Measurements from ENCODE around the gene ZNF768.

The ZNF768 gene

GRCh38 chr16:30561089-30561816 is 34.9 kb upstream of the ZNF768 start:
- Histone ChIP-seq H3K4me3 (ENCODE audit: low read depth in 1 of 2, low read length in 2 of 2) (no peak overlapping the region), H3K27ac (ENCODE audit: low read length) (no peak overlapping the region), H2AFZ (ENCODE audit: low read depth, low read length) (no peak overlapping the region)

GRCh38 chr16:30559690-30560089 is 33.3 kb upstream of the ZNF768 start:
- H3K9me3 ChIP-seq (ENCODE audit: insufficient read depth, low read length, severe bottlenecking): no peaks in the 10 kb centered on the region
- H3K9ac ChIP-seq (ENCODE audit: low read depth, low read length): no peak overlapping the region
- TF ChIP-seq CTCF (IDR thresholded peaks at IDR 0.05; ENCODE audit: borderline replicate concordance, extremely low read depth, low read length, poor library complexity, severe bottlenecking) (no peak), EZH2 (IDR thresholded peaks at IDR 0.05; ENCODE audit: borderline replicate concordance, low read depth, low read length, severe bottlenecking) (no peak)
- no peak overlapping the region for H3K27ac ChIP-seq (ENCODE audit: low read length)
- peaks cover 19% of the 10 kb centered on the region for H3K36me3 ChIP-seq (ENCODE audit: insufficient read depth, low read length)
- no peaks in the 10 kb centered on the region for H3K27me3 ChIP-seq (ENCODE audit: insufficient read depth, low read length, poor library complexity)
- no peak overlapping the region for H2AFZ ChIP-seq (ENCODE audit: low read depth, low read length)
- H3K79me2 ChIP-seq (ENCODE audit: insufficient read depth, low read length): peaks cover 35% of the 10 kb centered on the region
- ATAC-seq (ENCODE audit: insufficient read depth, low read depth) (no peak), DNase-seq (no peak)
- H3K4me2 ChIP-seq (ENCODE audit: insufficient read depth, low read length): no peak overlapping the region
- no peaks in the 10 kb centered on the region; the same call in 1 of the 2 replicates for H4K20me1 ChIP-seq (ENCODE audit: insufficient read depth, low read length)
- no peak overlapping the region for H3K4me3 ChIP-seq (ENCODE audit: low read depth in 1 of 2, low read length in 2 of 2)
- H3K4me1 ChIP-seq (ENCODE audit: insufficient read depth, low read length): peaks cover 35% of the 10 kb centered on the region

More at GRCh38 chr16:30561089-30561816, 34.9 kb upstream of the ZNF768 start:
- H3K4me1 ChIP-seq (ENCODE audit: insufficient read depth, low read length): peaks cover 22% of the 10 kb centered on the region
- peaks cover 4% of the 10 kb centered on the region for H3K36me3 ChIP-seq (ENCODE audit: insufficient read depth, low read length)
- H3K9ac ChIP-seq (ENCODE audit: low read depth, low read length): no peak overlapping the region
- no peaks in the 10 kb centered on the region for H3K9me3 ChIP-seq (ENCODE audit: insufficient read depth, low read length, severe bottlenecking)
- DNase-seq (no peak), ATAC-seq (ENCODE audit: insufficient read depth, low read depth) (no peak)
- H3K4me2 ChIP-seq (ENCODE audit: insufficient read depth, low read length): no peak overlapping the region
- no peak for TF ChIP-seq EZH2 (IDR thresholded peaks at IDR 0.05; ENCODE audit: borderline replicate concordance, low read depth, low read length, severe bottlenecking)
- no peak for TF ChIP-seq CTCF (IDR thresholded peaks at IDR 0.05; ENCODE audit: borderline replicate concordance, extremely low read depth, low read length, poor library complexity, severe bottlenecking)
- no peaks in the 10 kb centered on the region for H4K20me1 ChIP-seq (ENCODE audit: insufficient read depth, low read length)
- H3K79me2 ChIP-seq (ENCODE audit: insufficient read depth, low read length): peaks cover 19% of the 10 kb centered on the region
- no peaks in the 10 kb centered on the region for H3K27me3 ChIP-seq (ENCODE audit: insufficient read depth, low read length, poor library complexity)

- Histone ChIP-seq H3K4me2 (ENCODE audit: insufficient read depth, low read length) (peak overlapping the region; percentile 97), H3K27ac (ENCODE audit: low read length) (peak overlapping the region; percentile 87), H3K27me3 (ENCODE audit: insufficient read depth, low read length, poor library complexity) (no peaks in the 10 kb centered on the region), H3K9ac (ENCODE audit: low read depth, low read length) (peak overlapping the region; percentile 97), H3K4me3 (ENCODE audit: low read depth in 1 of 2, low read length in 2 of 2) (peak overlapping the region in 1 of 2 experiments; percentile 69; a peak in 3 of 4 replicates), H4K20me1 (ENCODE audit: insufficient read depth, low read length) (peaks cover 7% of the 10 kb centered on the region; the same call in 1 of the 2 replicates), H3K79me2 (ENCODE audit: insufficient read depth, low read length) (peaks cover 41% of the 10 kb centered on the region), H3K36me3 (ENCODE audit: insufficient read depth, low read length) (peaks cover 26% of the 10 kb centered on the region), H2AFZ (ENCODE audit: low read depth, low read length) (peak overlapping the region; percentile 69), H3K9me3 (ENCODE audit: insufficient read depth, low read length, severe bottlenecking) (no peaks in the 10 kb centered on the region), H3K4me1 (ENCODE audit: insufficient read depth, low read length) (peaks cover 35% of the 10 kb centered on the region)
- no peak for ATAC-seq (ENCODE audit: insufficient read depth, low read depth)
- TF ChIP-seq EZH2 (IDR thresholded peaks at IDR 0.05; ENCODE audit: borderline replicate concordance, low read depth, low read length, severe bottlenecking): no peak
- TF ChIP-seq CTCF (IDR thresholded peaks at IDR 0.05; ENCODE audit: borderline replicate concordance, extremely low read depth, low read length, poor library complexity, severe bottlenecking): no peak
- no peak for DNase-seq
These were observed 32.5 kb upstream of the ZNF768 start for GRCh38 chr16:30558789-30559377.
